Vagina (tissue), 2 donors: ENCODE results near the gene TGM1.

Source experiments
- CTCF ChIP-seq, 3 experiments: fragments of 450-650 bp in 2 of 3; fragments of 200-600 bp in 1 of 3; sonication (generic) in 1 of 3; IDR thresholded peaks; one replicate each; pipeline ENCODE4 v1.5.1; 2017 to 2019; ENCODE audit warnings: antibody characterized with exemption in 3 of 3, mild to moderate bottlenecking in 2 of 3, moderate library complexity in 2 of 3
- POLR2AphosphoS5 ChIP-seq, 2 donors: sonication (generic); formaldehyde crosslinking; IDR thresholded peaks; one replicate each; pipeline ENCODE4 v1.9.0; 2017; ENCODE audit warnings: antibody characterized with exemption in 2 of 2, mild to moderate bottlenecking in 2 of 2, low read depth in 1 of 2; ENCODE audit not compliant: insufficient read depth in 1 of 2

- peak in 2 of 3 experiments; percentile 6 to 15 for TF ChIP-seq CTCF (IDR thresholded peaks at IDR 0.05)
- TF ChIP-seq POLR2AphosphoS5 (IDR thresholded peaks at IDR 0.05; ENCODE audit: insufficient read depth in 1 of 2, low read depth in 1 of 2), result peak; percentile 86 to 100
Measured at GRCh38 chr14:24212924-24213865, 49.8 kb downstream of the TGM1 start, which contains the start of gene CHMP4A.
